SK-MEL-5 (cell line): Measurements from ENCODE around the gene SLC4A1AP. TPM values are rescaled to one million over a fixed set of nuclear protein-coding genes. Genes with fewer than 3 reads are reported as not detected.
"Not testable (repeated sequence)": the region's sequence is repeated elsewhere in the genome, so short reads cannot be mapped to it uniquely, and the experiment has no call there.

Source experiments
- DNase-seq: peaks from one replicate; pipeline ENCODE4 v3.0.0-alpha.2; 2016; ENCODE audit warnings: low read depth, low spot score
- in situ Hi-C: cut with HindIII; loops from 2 replicates; pipeline ENCODE4 v1.10.0; 2016; ENCODE audit warnings: low sequenced_read_pairs, high pct_unique_total_duplicates, low pct_unique_long_range_greater_than_20kb
- total RNA-seq: library from RNA; depleted of rRNA; stranded (reverse); fragments of >200 nt; shearing (Covaris generic); gene quantifications from 2 replicates; pipeline ENCODE4 v1.2.3, GENCODE V29; 2014

SLC4A1AP gene
- total RNA-seq, 1 experiment from 2014 or later, result 39.8 TPM

GRCh38 chr2:27683390-27684071 lies 19.8 kb downstream of the SLC4A1AP start:
- in situ Hi-C loops, result no loop called here
- DNase-seq, result peak; percentile 98

DNA sequence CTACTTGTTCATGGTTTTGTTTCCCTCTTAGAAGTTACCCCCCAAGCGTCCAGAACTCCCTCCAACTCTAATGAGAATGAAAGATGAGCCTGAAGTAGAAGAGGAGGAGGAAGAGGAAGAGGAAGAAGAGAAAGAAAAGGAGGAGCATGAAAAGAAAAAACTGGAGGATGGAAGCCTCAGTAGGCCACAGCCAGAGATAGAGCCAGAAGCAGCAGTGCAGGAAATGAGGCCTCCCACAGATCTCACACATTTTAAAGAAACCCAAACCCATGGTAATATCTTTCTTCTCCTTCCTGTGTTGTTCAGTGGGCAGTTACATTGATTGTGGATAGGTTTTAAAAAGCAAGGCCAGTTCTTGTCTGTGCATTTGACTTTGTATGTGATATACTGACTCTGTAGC lies 21.3 kb downstream of the SLC4A1AP start:
- in situ Hi-C loops, DNase-seq: not testable (repeated sequence)

DNA sequence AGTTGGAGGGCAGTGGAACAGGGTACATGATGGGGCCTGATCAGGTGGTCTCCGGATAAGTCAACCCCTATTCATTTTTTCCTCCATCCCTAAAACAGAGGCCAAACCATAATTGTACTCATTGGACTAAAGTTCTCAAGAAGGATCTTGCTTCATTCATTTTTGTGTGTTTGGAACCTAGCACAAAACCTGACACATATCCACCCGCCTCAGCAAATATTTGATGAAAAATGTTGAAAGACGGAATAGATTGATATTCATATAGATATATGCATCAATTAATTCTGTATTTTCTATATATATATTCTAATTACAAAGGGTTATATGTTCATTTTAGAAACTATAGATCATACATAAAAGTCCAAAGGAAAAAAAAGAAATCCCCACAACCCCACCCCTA lies 21.9 kb downstream of the SLC4A1AP start:
- in situ Hi-C loops, result no loop called here
- DNase-seq, result no peak

DNA sequence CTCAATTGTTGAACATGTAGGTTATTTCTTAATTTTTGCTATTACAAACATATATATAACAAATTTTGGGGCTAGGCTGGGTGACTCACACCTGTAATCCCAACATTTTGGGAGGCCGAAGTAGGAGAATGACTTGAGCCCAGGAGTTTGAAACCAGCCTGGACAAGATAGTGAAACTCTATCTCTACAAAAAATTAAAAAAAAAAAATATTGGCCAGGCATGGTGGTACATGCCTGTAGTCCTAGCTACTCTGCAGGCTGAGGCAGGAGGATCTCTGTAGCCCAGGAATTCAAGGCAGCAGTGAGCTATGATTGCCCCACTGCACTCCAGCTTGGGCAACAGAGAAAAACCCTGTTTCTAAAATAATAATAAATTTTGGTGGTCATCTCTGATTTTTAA lies 23.5 kb downstream of the SLC4A1AP start:
- no peak for DNase-seq
- in situ Hi-C loops, result no loop called here

GRCh38 chr2:27689424-27689823 lies 25.7 kb downstream of the SLC4A1AP start:
- no peak for DNase-seq

GRCh38 chr2:27690052-27690451 lies 26.4 kb downstream of the SLC4A1AP start:
- DNase-seq, result no peak
- in situ Hi-C loops, result no loop called here

More at GRCh38 chr2:27689424-27689823, 25.7 kb downstream of the SLC4A1AP start:
- in situ Hi-C loops, result no loop called here

GRCh38 chr2:27697660-27698059 lies 34.0 kb downstream of the SLC4A1AP start:
- in situ Hi-C loops, result no loop called here
- DNase-seq, result no peak

DNA sequence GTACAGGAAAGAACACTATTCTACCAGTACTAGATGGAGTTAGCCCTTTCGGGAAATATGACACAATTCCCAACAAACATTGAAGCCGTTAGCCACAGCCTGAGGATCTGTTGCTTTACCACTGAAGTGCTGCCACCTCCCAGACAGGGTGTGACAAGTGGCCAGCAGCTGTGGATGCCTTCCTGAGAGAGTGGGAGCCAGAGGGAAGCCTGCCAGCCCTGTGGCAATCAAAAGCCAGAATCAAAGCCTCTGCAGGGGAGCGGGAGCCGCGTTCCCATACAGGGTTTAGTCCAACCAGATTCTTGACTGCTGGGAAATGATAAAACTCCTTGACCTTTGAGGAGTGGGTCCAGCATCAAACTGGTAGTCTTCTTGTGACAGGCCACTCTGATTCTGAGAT lies 38.0 kb downstream of the SLC4A1AP start:
- no peak for DNase-seq
- in situ Hi-C loops, result no loop called here

GRCh38 chr2:27702302-27702701 lies 38.6 kb downstream of the SLC4A1AP start:
- in situ Hi-C loops, result no loop called here
- DNase-seq, result no peak

GRCh38 chr2:27703638-27704341 lies 40.1 kb downstream of the SLC4A1AP start:
- in situ Hi-C loops, result no loop called here
- DNase-seq, result peak; percentile 89

- no peak for DNase-seq
- in situ Hi-C loops, result no loop called here
Observed at GRCh38 chr2:27704342-27704876, 40.7 kb downstream of the SLC4A1AP start.

DNA sequence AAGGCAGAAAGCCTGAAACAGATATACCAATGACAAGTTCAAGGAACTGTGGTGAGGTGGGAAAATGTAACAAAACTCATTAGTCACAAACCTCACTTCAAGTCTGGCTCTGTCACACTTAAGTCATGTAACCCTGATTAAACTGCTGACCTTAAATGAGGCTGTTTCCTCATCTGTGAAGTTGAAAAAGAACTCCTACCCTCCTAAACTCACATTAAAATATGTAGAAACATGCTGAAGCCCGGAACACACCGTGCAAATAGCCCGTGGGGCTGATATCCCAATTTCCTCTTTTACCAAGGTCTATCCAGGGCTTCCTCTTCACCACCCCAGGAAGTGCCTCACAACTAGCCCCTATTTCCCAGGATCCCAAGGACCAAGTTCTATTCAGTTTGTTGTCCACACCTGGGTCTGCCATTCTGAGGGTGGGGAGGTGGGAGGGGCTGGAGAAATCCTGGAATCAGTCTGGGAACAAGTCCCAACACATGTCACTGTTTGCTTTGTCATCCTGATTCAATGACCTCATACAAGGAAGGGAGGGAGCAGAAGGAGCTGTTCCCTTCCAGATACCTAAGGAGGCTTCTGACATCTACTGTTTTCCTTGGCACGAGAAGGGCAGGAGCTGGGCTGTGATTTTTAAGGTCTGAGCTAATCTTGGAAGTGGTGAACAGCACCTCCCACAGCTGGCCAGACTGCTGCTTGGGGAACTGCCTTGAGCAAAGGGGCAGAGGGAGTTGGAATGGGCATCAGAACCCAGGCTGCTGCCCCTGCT lies 42.3 kb downstream of the SLC4A1AP start:
- DNase-seq, result peak; percentile 21
- in situ Hi-C loops, result no loop called here

DNA sequence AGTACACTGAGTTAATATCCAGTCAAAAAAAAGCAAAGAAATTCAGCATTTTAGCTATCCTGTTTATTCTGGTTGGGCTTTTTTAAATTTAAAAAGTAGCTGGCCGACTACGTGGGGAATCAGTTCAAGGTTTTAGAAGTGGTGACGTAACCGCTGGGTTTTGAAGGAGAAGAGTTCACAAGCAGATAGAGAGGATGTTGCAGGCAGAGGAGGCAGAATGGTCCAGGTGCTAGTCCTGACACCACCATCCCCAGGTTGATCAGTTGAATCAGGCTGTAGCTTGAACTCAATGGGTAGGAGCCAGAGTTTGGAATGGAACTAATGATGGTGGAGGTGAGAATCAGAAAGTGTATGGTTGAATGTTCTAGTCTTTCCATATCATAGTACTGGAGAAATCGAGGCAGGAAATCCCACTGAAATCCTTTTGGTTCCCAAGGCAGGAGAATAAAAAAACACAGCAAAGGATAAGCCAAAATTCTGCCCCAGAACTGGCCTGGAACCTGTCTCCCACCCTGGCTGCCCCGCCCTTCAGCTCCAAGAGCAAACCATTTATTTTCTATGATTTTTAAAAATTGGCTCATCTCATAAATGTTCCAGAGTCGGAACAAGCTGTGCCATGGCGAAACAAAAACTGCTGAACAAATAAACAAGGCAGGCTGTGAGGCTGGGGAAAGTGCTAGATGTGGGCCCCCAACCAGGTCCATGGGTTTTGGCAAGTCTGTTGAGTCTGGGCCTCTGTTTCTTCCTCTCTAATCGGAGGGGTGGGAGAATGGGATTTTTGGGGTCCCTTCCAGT lies 44.0 kb downstream of the SLC4A1AP start:
- in situ Hi-C loops, result no loop called here
- no peak for DNase-seq

DNA sequence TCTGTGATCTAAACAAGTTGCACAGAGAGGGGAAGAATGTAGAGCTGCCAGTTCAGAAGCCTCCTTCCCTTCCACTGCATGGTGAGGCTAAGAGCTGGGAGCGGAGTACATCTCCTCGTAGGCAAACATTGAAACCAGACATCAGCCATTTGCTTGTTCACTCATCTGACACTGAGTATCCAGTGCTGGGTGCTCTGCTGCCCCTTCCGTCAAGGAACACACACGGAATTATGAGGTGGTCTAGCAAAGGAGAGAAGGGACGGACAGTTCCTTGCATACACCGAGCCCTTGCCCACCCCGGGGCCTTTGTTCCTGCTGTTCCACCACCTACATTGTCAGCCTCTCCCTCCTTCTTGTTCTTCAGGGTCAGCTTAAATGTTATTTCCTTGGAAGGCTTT lies 44.6 kb downstream of the SLC4A1AP start:
- in situ Hi-C loops, result no loop called here
- no peak for DNase-seq

DNA sequence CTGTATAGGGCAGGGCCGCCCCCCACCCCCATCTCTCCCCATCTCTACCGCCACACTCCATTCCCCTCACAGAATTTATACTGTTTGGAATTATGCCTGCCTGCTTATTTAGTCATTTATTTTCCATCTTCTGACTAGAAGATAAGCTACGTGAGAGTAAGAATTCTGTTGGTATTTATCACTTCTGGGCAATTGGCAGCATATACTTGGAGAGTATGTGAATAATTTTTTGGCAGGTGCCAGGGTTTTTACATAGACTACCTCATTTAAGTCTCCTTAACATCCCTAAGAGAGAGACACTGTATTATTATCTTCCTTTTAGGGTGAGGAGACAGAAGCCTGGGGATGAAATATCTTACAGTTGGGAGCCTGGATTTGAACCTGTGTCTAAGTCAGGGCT lies 45.0 kb downstream of the SLC4A1AP start:
- no peak for DNase-seq
- in situ Hi-C loops, result no loop called here

DNA sequence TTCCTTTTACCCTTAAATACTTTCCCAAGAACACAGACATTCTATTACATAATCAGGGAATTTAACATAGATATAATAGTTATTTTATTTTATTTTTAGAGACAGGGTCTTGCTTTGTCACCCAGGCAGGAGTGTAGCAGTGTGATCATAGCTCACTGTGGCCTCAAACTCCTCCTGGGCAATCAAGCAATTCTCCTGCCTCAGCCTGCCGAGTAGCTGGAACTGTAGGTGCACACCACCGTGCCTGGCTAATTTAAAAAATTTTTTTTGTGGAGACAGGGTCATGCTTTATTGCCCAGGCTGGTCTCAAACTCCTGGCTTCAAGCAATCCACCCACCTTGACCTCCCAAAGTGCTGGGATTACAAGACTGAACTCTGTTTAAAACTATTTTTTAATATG lies 45.6 kb downstream of the SLC4A1AP start:
- no peak for DNase-seq
- in situ Hi-C loops, result no loop called here

DNA sequence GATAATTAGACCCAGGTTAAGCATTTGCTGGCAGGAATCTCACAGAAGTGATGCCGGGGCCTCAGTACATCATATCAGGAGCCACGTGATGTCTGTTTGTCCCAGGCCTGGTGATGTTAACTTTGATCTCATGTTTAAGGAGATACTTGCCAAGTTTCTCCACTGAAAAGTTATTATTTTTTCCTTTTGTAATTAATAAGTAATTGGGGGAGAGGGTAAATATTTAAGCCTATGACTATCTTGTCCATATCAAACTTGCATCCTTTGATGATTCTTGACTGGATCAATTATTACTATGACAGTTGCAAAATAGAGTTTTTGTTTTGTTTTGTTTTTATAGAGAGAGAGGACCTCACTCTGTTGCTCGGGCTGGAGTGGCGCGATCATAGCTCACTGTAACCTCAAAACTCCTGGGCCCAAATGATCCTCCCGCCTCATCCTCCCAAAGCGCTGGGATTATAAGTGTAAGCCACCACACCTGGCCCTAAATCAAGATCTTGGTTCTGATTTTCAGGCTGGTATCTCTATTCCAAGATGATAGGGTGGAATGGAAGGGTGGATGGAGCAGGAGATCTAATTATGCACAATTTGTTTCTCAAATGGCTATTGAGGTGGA lies 46.4 kb downstream of the SLC4A1AP start:
- in situ Hi-C loops, result no loop called here
- no peak for DNase-seq
